SK-N-SH treated with all-trans-retinoic acid at 6 μM for 48 hours (cell line): Measurements from ENCODE around the gene LMNTD2.

ENCODE experiments used
- ATAC-seq: fragments of 200-7000 bp; cut with Tn5 transposase; 3 replicates; pipeline ENCODE4 v1.9.1; 2020; ENCODE audit warnings: mild to moderate bottlenecking, moderate library complexity
- ARNTL ChIP-seq: fragments of 450-650 bp; formaldehyde crosslinking; IDR thresholded peaks from 2 replicates; pipeline ENCODE4 v1.5.0; 2020; ENCODE audit warnings: low read depth, mild to moderate bottlenecking, moderate library complexity, borderline replicate concordance
- BACH2 ChIP-seq: fragments of 250-450 bp; sonication (Bioruptor Pico); IDR thresholded peaks from 2 replicates; pipeline ENCODE4 v1.9.0; 2021; ENCODE audit warnings: mild to moderate bottlenecking, borderline replicate concordance
- CSDC2 ChIP-seq: fragments of 250-450 bp; sonication (Bioruptor Pico); IDR thresholded peaks from 2 replicates; pipeline ENCODE4 v1.5.0; 2020; ENCODE audit warnings: mild to moderate bottlenecking, moderate library complexity
- ESRRG ChIP-seq: fragments of 250-450 bp; sonication (Bioruptor Pico); IDR thresholded peaks from 2 replicates; pipeline ENCODE4 v1.6.1; 2021; ENCODE audit warnings: mild to moderate bottlenecking
- GLIS3 ChIP-seq: fragments of 250-450 bp; sonication (Bioruptor Pico); IDR thresholded peaks from 2 replicates; pipeline ENCODE4 v1.5.0; 2020; ENCODE audit warnings: mild to moderate bottlenecking, moderate library complexity
- ISL1 ChIP-seq: fragments of 250-450 bp; sonication (Bioruptor Pico); IDR thresholded peaks from 2 replicates; pipeline ENCODE4 v2.1.2; 2022; ENCODE audit warnings: mild to moderate bottlenecking, moderate library complexity
- OSR1 ChIP-seq: fragments of 250-450 bp; sonication (Bioruptor Pico); IDR thresholded peaks from 2 replicates; pipeline ENCODE4 v1.8.0; 2022; ENCODE audit warnings: moderate library complexity, mild to moderate bottlenecking, inconsistent platforms
- PPARA ChIP-seq: fragments of 250-450 bp; sonication (Bioruptor Pico); IDR thresholded peaks from 2 replicates; pipeline ENCODE4 v1.5.0; 2020; ENCODE audit warnings: mild to moderate bottlenecking, borderline replicate concordance
- RARB ChIP-seq: fragments of 250-450 bp; sonication (Bioruptor Pico); IDR thresholded peaks from 2 replicates; pipeline ENCODE4 v1.8.0; 2021; ENCODE audit warnings: mild to moderate bottlenecking, moderate library complexity
- SNAI2 ChIP-seq: fragments of 250-450 bp; sonication (Bioruptor Pico); IDR thresholded peaks from 2 replicates; pipeline ENCODE4 v1.5.0; 2020; ENCODE audit warnings: mild to moderate bottlenecking, moderate library complexity
- TCF4 ChIP-seq: fragments of 250-450 bp; sonication (Bioruptor Pico); IDR thresholded peaks from 2 replicates; pipeline ENCODE4 v1.8.0; 2021; ENCODE audit warnings: mild to moderate bottlenecking, moderate library complexity, borderline replicate concordance
- TOX ChIP-seq: fragments of 250-450 bp; sonication (Bioruptor Pico); IDR thresholded peaks from 2 replicates; pipeline ENCODE4 v1.8.0; 2021; ENCODE audit warnings: mild to moderate bottlenecking, moderate library complexity, borderline replicate concordance
- ZC3H10 ChIP-seq: fragments of 250-450 bp; sonication (Bioruptor Pico); IDR thresholded peaks from 2 replicates; pipeline ENCODE4 v1.5.1; 2021; ENCODE audit warnings: mild to moderate bottlenecking, moderate library complexity
- ZFP3 ChIP-seq: fragments of 250-450 bp; sonication (Bioruptor Pico); IDR thresholded peaks from 2 replicates; pipeline ENCODE4 v1.5.0; 2020; ENCODE audit warnings: mild to moderate bottlenecking, moderate library complexity
- ZNF565 ChIP-seq: fragments of 450-650 bp; formaldehyde crosslinking; conservative IDR thresholded peaks from 2 replicates; pipeline ENCODE4 v1.5.0; 2020; ENCODE audit warnings: low read depth, mild to moderate bottlenecking, moderate library complexity
- ZNF70 ChIP-seq: fragments of 450-650 bp; formaldehyde crosslinking; IDR thresholded peaks from 2 replicates; pipeline ENCODE4 v1.5.0; 2020; ENCODE audit warnings: mild to moderate bottlenecking, moderate library complexity
- ZNF8 ChIP-seq: fragments of 450-650 bp; formaldehyde crosslinking; IDR thresholded peaks from 2 replicates; pipeline ENCODE4 v1.5.0; 2020; ENCODE audit warnings: mild to moderate bottlenecking, moderate library complexity
- TF ChIP-seq, protein P1 (sequence below): fragments of 250-450 bp; sonication (Bioruptor Pico); IDR thresholded peaks from 2 replicates; pipeline ENCODE4 v1.5.1; 2021; ENCODE audit warnings: mild to moderate bottlenecking, moderate library complexity
- TF ChIP-seq, protein P2 (sequence below): fragments of 250-450 bp; sonication (Bioruptor Pico); IDR thresholded peaks from 2 replicates; pipeline ENCODE4 v1.8.0; 2020; ENCODE audit warnings: mild to moderate bottlenecking, moderate library complexity, borderline replicate concordance
- TF ChIP-seq, protein P3 (sequence below): fragments of 250-450 bp; sonication (Bioruptor Pico); IDR thresholded peaks from 2 replicates; pipeline ENCODE4 v1.8.0; 2021; ENCODE audit warnings: low read depth, mild to moderate bottlenecking, moderate library complexity, borderline replicate concordance
- TF ChIP-seq, protein P4 (sequence below): fragments of 250-450 bp; sonication (Bioruptor Pico); IDR thresholded peaks from 2 replicates; pipeline ENCODE4 v1.5.1; 2020; ENCODE audit warnings: low read depth, mild to moderate bottlenecking, moderate library complexity
- TF ChIP-seq, protein P5 (sequence below): fragments of 250-450 bp; sonication (Bioruptor Pico); IDR thresholded peaks from 2 replicates; pipeline ENCODE4 v1.5.0; 2020; ENCODE audit warnings: mild to moderate bottlenecking, moderate library complexity

The LMNTD2 gene

DNA sequence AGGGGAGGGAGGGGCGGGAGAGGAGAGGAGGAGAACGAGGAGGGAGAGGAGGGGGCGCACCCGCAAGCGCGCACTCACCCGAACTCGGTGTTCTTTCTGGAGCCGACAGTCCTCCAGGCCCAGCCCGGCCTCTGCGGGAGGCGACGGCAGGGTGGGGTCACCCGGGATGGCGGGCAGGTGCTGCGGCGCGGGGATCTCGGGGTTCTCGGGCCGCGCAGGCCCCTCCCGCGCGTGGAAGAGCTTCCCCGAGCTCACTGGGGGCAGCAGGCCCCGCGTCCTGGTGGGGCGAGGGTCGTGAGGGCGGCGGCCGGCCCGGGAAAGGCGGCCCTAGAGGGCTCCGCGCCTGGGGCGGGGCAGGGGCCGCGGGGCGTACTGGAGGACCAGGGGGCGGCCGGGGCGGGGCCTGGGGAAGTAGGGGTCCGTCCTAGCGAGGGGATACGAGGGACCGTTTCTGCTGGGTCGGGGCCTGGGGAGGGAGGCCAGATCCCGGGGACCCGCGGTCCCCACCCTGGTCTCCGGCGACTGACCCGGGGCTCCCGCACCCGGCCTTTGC lies 5.2 kb downstream of the LMNTD2 start:
- TF ChIP-seq ZNF8 (CRISPR knock-in tag) = no peak
- no peak for TF ChIP-seq ZC3H10 (CRISPR knock-in tag)
- TF ChIP-seq OSR1 (CRISPR knock-in tag) = no peak
- TF ChIP-seq, protein P1, sequence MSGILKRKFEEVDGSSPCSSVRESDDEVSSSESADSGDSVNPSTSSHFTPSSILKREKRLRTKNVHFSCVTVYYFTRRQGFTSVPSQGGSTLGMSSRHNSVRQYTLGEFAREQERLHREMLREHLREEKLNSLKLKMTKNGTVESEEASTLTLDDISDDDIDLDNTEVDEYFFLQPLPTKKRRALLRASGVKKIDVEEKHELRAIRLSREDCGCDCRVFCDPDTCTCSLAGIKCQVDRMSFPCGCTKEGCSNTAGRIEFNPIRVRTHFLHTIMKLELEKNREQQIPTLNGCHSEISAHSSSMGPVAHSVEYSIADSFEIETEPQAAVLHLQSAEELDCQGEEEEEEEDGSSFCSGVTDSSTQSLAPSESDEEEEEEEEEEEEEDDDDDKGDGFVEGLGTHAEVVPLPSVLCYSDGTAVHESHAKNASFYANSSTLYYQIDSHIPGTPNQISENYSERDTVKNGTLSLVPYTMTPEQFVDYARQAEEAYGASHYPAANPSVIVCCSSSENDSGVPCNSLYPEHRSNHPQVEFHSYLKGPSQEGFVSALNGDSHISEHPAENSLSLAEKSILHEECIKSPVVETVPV (CRISPR knock-in tag) = no peak
- no peak for TF ChIP-seq ESRRG (CRISPR knock-in tag)
- no peak for TF ChIP-seq ZNF70 (CRISPR knock-in tag)
- TF ChIP-seq, protein P2, sequence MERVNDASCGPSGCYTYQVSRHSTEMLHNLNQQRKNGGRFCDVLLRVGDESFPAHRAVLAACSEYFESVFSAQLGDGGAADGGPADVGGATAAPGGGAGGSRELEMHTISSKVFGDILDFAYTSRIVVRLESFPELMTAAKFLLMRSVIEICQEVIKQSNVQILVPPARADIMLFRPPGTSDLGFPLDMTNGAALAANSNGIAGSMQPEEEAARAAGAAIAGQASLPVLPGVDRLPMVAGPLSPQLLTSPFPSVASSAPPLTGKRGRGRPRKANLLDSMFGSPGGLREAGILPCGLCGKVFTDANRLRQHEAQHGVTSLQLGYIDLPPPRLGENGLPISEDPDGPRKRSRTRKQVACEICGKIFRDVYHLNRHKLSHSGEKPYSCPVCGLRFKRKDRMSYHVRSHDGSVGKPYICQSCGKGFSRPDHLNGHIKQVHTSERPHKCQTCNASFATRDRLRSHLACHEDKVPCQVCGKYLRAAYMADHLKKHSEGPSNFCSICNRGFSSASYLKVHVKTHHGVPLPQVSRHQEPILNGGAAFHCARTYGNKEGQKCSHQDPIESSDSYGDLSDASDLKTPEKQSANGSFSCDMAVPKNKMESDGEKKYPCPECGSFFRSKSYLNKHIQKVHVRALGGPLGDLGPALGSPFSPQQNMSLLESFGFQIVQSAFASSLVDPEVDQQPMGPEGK (CRISPR knock-in tag) = no peak
- no peak for TF ChIP-seq CSDC2 (CRISPR knock-in tag)
- no peak for TF ChIP-seq ZNF565 (CRISPR knock-in tag)
- no peak for TF ChIP-seq ZFP3
- TF ChIP-seq, protein P3, sequence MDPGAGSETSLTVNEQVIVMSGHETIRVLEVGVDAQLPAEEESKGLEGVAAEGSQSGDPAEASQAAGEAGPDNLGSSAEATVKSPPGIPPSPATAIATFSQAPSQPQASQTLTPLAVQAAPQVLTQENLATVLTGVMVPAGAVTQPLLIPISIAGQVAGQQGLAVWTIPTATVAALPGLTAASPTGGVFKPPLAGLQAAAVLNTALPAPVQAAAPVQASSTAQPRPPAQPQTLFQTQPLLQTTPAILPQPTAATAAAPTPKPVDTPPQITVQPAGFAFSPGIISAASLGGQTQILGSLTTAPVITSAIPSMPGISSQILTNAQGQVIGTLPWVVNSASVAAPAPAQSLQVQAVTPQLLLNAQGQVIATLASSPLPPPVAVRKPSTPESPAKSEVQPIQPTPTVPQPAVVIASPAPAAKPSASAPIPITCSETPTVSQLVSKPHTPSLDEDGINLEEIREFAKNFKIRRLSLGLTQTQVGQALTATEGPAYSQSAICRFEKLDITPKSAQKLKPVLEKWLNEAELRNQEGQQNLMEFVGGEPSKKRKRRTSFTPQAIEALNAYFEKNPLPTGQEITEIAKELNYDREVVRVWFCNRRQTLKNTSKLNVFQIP (CRISPR knock-in tag) = no peak
- no peak for TF ChIP-seq GLIS3 (CRISPR knock-in tag)
- TF ChIP-seq, protein P4, sequence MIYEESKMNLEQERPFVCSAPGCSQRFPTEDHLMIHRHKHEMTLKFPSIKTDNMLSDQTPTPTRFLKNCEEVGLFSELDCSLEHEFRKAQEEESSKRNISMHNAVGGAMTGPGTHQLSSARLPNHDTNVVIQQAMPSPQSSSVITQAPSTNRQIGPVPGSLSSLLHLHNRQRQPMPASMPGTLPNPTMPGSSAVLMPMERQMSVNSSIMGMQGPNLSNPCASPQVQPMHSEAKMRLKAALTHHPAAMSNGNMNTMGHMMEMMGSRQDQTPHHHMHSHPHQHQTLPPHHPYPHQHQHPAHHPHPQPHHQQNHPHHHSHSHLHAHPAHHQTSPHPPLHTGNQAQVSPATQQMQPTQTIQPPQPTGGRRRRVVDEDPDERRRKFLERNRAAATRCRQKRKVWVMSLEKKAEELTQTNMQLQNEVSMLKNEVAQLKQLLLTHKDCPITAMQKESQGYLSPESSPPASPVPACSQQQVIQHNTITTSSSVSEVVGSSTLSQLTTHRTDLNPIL = no peak
- no peak for TF ChIP-seq TCF4
- TF ChIP-seq ARNTL (CRISPR knock-in tag) = no peak
- no peak for TF ChIP-seq PPARA (CRISPR knock-in tag)
- no peak for TF ChIP-seq TOX (CRISPR knock-in tag)
- no peak for TF ChIP-seq ISL1 (CRISPR knock-in tag)
- no peak for TF ChIP-seq RARB
- TF ChIP-seq SNAI2 (CRISPR knock-in tag) = no peak
- ATAC-seq = no peak

DNA sequence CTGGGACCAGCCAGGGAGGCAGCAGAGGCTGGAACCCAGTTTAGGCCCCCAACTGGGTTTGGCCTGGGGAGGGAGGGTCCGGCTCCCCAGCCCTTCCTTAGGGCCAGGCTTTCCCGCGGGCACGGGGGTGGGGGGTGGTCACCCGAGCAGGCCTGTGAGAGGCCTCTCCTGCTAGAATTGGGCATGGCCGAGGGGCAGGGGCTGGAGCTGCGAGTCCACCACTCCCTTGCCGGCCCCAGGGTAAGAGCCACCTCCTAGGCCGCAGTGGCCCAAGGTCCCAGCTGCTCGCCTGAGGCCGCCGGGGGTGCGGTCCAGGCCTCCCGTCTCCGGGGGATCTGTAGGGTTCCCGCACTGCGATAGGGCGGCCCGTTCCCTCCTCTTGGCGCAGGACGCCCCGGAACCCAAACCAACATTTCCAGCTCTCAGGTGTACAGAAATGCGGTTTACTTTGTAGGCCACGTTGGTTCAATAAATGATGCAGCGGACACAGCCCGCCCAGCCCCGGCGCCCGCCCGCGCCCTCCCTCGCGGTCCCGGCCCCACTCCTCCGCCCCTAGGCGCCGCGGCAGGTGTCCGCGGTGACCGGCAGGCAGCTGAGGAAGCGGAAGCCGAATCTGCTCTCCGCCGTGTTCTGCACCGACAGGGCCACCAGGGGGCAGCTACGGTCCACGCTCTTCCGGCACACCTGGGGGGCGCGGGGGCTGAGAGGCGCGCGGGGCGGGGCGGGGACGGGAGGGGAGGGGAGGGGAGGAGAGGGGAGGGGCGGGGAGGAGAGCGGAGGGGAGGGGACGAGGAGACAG lies 5.9 kb downstream of the LMNTD2 start:
- peak; percentile 67 for ATAC-seq
- no peak for TF ChIP-seq TOX (CRISPR knock-in tag)
- no peak for TF ChIP-seq GLIS3 (CRISPR knock-in tag)
- TF ChIP-seq CSDC2 (CRISPR knock-in tag) = no peak
- no peak for TF ChIP-seq PPARA (CRISPR knock-in tag)
- TF ChIP-seq, protein P1 (CRISPR knock-in tag) = no peak
- no peak for TF ChIP-seq BACH2
- TF ChIP-seq, protein P5, sequence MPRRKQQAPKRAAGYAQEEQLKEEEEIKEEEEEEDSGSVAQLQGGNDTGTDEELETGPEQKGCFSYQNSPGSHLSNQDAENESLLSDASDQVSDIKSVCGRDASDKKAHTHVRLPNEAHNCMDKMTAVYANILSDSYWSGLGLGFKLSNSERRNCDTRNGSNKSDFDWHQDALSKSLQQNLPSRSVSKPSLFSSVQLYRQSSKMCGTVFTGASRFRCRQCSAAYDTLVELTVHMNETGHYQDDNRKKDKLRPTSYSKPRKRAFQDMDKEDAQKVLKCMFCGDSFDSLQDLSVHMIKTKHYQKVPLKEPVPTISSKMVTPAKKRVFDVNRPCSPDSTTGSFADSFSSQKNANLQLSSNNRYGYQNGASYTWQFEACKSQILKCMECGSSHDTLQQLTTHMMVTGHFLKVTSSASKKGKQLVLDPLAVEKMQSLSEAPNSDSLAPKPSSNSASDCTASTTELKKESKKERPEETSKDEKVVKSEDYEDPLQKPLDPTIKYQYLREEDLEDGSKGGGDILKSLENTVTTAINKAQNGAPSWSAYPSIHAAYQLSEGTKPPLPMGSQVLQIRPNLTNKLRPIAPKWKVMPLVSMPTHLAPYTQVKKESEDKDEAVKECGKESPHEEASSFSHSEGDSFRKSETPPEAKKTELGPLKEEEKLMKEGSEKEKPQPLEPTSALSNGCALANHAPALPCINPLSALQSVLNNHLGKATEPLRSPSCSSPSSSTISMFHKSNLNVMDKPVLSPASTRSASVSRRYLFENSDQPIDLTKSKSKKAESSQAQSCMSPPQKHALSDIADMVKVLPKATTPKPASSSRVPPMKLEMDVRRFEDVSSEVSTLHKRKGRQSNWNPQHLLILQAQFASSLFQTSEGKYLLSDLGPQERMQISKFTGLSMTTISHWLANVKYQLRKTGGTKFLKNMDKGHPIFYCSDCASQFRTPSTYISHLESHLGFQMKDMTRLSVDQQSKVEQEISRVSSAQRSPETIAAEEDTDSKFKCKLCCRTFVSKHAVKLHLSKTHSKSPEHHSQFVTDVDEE (CRISPR knock-in tag) = no peak
- TF ChIP-seq ZC3H10 (CRISPR knock-in tag) = no peak
- TF ChIP-seq ZNF70 (CRISPR knock-in tag) = no peak
- TF ChIP-seq, protein P2 (CRISPR knock-in tag) = no peak
- no peak for TF ChIP-seq ARNTL (CRISPR knock-in tag)
